IPS-NIHi11 (cell line): ENCODE data around the gene IQGAP2.
"Not testable (repeated sequence)": the region's sequence is repeated elsewhere in the genome, so short reads cannot be mapped to it uniquely, and the experiment has no call there.

ENCODE experiments used
- DNase-seq: peaks from one replicate; pipeline ENCODE4 v3.0.0; 2012; ENCODE audit warnings: mixed read lengths, low spot score

The IQGAP2 gene

GRCh38 chr5:76717222-76718083 is 314.4 kb downstream of the IQGAP2 start:
- no peak for DNase-seq

GRCh38 chr5:76718381-76718832 is 315.3 kb downstream of the IQGAP2 start:
- DNase-seq: no peak

- no peak for DNase-seq
These were observed 315.8 kb downstream of the IQGAP2 start for GRCh38 chr5:76718880-76719279.

- no peak for DNase-seq
These were observed 318.0 kb downstream of the IQGAP2 start for GRCh38 chr5:76720988-76721569.

- no peak for DNase-seq
These were observed 320.2 kb downstream of the IQGAP2 start for GRCh38 chr5:76723266-76723665.

- no peak for DNase-seq
These were observed 320.8 kb downstream of the IQGAP2 start for GRCh38 chr5:76723906-76724305.

GRCh38 chr5:76724871-76725270 is 321.8 kb downstream of the IQGAP2 start:
- no peak for DNase-seq

- DNase-seq: no peak
These were observed 325.9 kb downstream of the IQGAP2 start for GRCh38 chr5:76728965-76729364.

GRCh38 chr5:76729373-76730290 is 326.5 kb downstream of the IQGAP2 start:
- no peak for DNase-seq

- no peak for DNase-seq
These were observed 329.4 kb downstream of the IQGAP2 start for GRCh38 chr5:76732405-76733048.

- DNase-seq: no peak
These were observed 329.9 kb downstream of the IQGAP2 start for GRCh38 chr5:76733049-76733417.

- DNase-seq: no peak
These were observed 332.9 kb downstream of the IQGAP2 start for GRCh38 chr5:76735762-76736545.

GRCh38 chr5:76736679-76737556 is 333.8 kb downstream of the IQGAP2 start:
- no peak for DNase-seq

- no peak for DNase-seq
These were observed 334.8 kb downstream of the IQGAP2 start for GRCh38 chr5:76737846-76738245.

- not testable (repeated sequence) for DNase-seq
These were observed 338.4 kb downstream of the IQGAP2 start for GRCh38 chr5:76741506-76741905.

GRCh38 chr5:76742583-76742982 is 339.5 kb downstream of the IQGAP2 start:
- DNase-seq: no peak

GRCh38 chr5:76744632-76745031 is 341.5 kb downstream of the IQGAP2 start:
- DNase-seq: no peak

GRCh38 chr5:76745670-76746069 is 342.6 kb downstream of the IQGAP2 start:
- DNase-seq: no peak

- no peak for DNase-seq
These were observed 343.6 kb downstream of the IQGAP2 start for GRCh38 chr5:76746677-76747076.

GRCh38 chr5:76747706-76748105 is 344.6 kb downstream of the IQGAP2 start:
- no peak for DNase-seq
